Immature natural killer cell (primary cell): ENCODE results near the gene TAMM41. TPM values are rescaled to one million over a fixed set of nuclear protein-coding genes. Genes with fewer than 3 reads are reported as not detected.

ENCODE experiments used
- DNase-seq, 3 donors: peaks; one replicate each; pipeline ENCODE4 v3.0.0; 2022; ENCODE audit warnings: mixed read lengths in 1 of 3
- H3K27ac Mint-ChIP-seq, 6 donors: one replicate each; pipeline ENCODE4 v1.8.0; 2020; ENCODE audit warnings: mixed read lengths in 6 of 6, mild to moderate bottlenecking in 5 of 6, inconsistent platforms in 4 of 6, moderate library complexity in 3 of 6
- H3K27me3 Mint-ChIP-seq, 3 donors: one replicate each; pipeline ENCODE4 v1.8.0; 2020 to 2021; ENCODE audit warnings: low read depth in 3 of 3, mild to moderate bottlenecking in 3 of 3, mixed read lengths in 3 of 3, moderate library complexity in 3 of 3, inconsistent platforms in 1 of 3
- H3K36me3 Mint-ChIP-seq, 3 donors: one replicate each; pipeline ENCODE4 v1.8.0; 2020; ENCODE audit warnings: mixed read lengths in 3 of 3, inconsistent platforms in 2 of 3, mild to moderate bottlenecking in 2 of 3
- H3K4me1 Mint-ChIP-seq, 2 donors: one replicate each; pipeline ENCODE4 v1.8.0; 2020; ENCODE audit warnings: inconsistent platforms in 2 of 2, mild to moderate bottlenecking in 2 of 2, mixed read lengths in 2 of 2, moderate library complexity in 1 of 2
- H3K4me3 Mint-ChIP-seq, 5 donors: one replicate each; pipeline ENCODE4 v1.8.0; 2020; ENCODE audit warnings: mild to moderate bottlenecking in 5 of 5, mixed read lengths in 5 of 5, inconsistent platforms in 3 of 5, moderate library complexity in 3 of 5
- H3K9me3 Mint-ChIP-seq, 6 donors: one replicate each; pipeline ENCODE4 v1.8.0; 2020; ENCODE audit warnings: mild to moderate bottlenecking in 6 of 6, mixed read lengths in 6 of 6, inconsistent platforms in 4 of 6, moderate library complexity in 3 of 6
- polyA plus RNA-seq, 3 donors: library from polyadenylated mRNA; unstranded; fragments of 300-500 nt; fragmentation: Illumina TruSeq; gene quantifications; one replicate each; pipeline ENCODE4 v1.2.3, GENCODE V29; 2021

Gene TAMM41
- polyA plus RNA-seq, 3 donors from 2014 or later: 6.7 to 21.7 (median 16.3) TPM

- Mint-ChIP-seq H3K4me3 (no peak overlapping the region), H3K9me3 (no peaks in the 10 kb centered on the region), H3K36me3 (peaks cover 20 to 48% (median 20%) of the 10 kb centered on the region in 3 donors), H3K27me3 (no peaks in the 10 kb centered on the region), H3K4me1 (peaks cover 0 to 6% of the 10 kb centered on the region in 2 donors), H3K27ac (no peak overlapping the region)
- DNase-seq: no peak
These were observed 13.4 kb downstream of the TAMM41 start for GRCh38 chr3:11832981-11833905.

GRCh38 chr3:11829416-11829815, 17.3 kb downstream of the TAMM41 start:
- DNase-seq: no peak
- peaks cover 31 to 68% (median 42%) of the 10 kb centered on the region in 3 donors for H3K36me3 Mint-ChIP-seq
- H3K4me1 Mint-ChIP-seq: no peaks in the 10 kb centered on the region
- no peak overlapping the region for H3K4me3 Mint-ChIP-seq
- H3K27me3 Mint-ChIP-seq: no peaks in the 10 kb centered on the region
- H3K27ac Mint-ChIP-seq: no peak overlapping the region
- H3K9me3 Mint-ChIP-seq: no peaks in the 10 kb centered on the region

GRCh38 chr3:11826628-11827265, 19.9 kb downstream of the TAMM41 start:
- Mint-ChIP-seq H3K4me3 (no peak overlapping the region), H3K36me3 (peaks cover 32 to 59% (median 42%) of the 10 kb centered on the region in 3 donors), H3K27ac (no peak overlapping the region), H3K27me3 (no peaks in the 10 kb centered on the region), H3K9me3 (no peaks in the 10 kb centered on the region), H3K4me1 (no peaks in the 10 kb centered on the region)
- DNase-seq: no peak

- H3K4me3 Mint-ChIP-seq: no peak overlapping the region
- H3K27ac Mint-ChIP-seq: no peak overlapping the region
- DNase-seq: no peak
- no peaks in the 10 kb centered on the region for H3K4me1 Mint-ChIP-seq
- peaks cover 29 to 54% (median 45%) of the 10 kb centered on the region in 3 donors for H3K36me3 Mint-ChIP-seq
- no peaks in the 10 kb centered on the region for H3K9me3 Mint-ChIP-seq
- no peaks in the 10 kb centered on the region for H3K27me3 Mint-ChIP-seq
These were observed 21.4 kb downstream of the TAMM41 start for GRCh38 chr3:11825301-11825700.

- no peak for DNase-seq
- Mint-ChIP-seq H3K27me3 (no peaks in the 10 kb centered on the region), H3K27ac (no peak overlapping the region), H3K9me3 (no peaks in the 10 kb centered on the region), H3K4me1 (no peaks in the 10 kb centered on the region), H3K4me3 (no peak overlapping the region), H3K36me3 (peaks cover 15 to 45% (median 40%) of the 10 kb centered on the region in 3 donors)
These were observed 26.1 kb downstream of the TAMM41 start for GRCh38 chr3:11820531-11821041.

- no peaks in the 10 kb centered on the region for H3K9me3 Mint-ChIP-seq
- peaks cover 22 to 53% (median 42%) of the 10 kb centered on the region in 3 donors for H3K36me3 Mint-ChIP-seq
- H3K27ac Mint-ChIP-seq: no peak overlapping the region
- no peaks in the 10 kb centered on the region for H3K4me1 Mint-ChIP-seq
- H3K27me3 Mint-ChIP-seq: no peaks in the 10 kb centered on the region
- no peak for DNase-seq
- H3K4me3 Mint-ChIP-seq: no peak overlapping the region
These were observed 27.5 kb downstream of the TAMM41 start for GRCh38 chr3:11819146-11819689.

- Mint-ChIP-seq H3K27me3 (no peaks in the 10 kb centered on the region), H3K27ac (no peak overlapping the region), H3K4me3 (no peak overlapping the region), H3K9me3 (no peaks in the 10 kb centered on the region), H3K4me1 (no peaks in the 10 kb centered on the region), H3K36me3 (peaks cover 23 to 57% (median 46%) of the 10 kb centered on the region in 3 donors)
- DNase-seq: no peak
These were observed 28.7 kb downstream of the TAMM41 start for GRCh38 chr3:11818033-11818432.

- no peaks in the 10 kb centered on the region for H3K9me3 Mint-ChIP-seq
- H3K4me3 Mint-ChIP-seq: no peak overlapping the region
- H3K36me3 Mint-ChIP-seq: peaks cover 21 to 47% (median 39%) of the 10 kb centered on the region in 3 donors
- no peaks in the 10 kb centered on the region for H3K27me3 Mint-ChIP-seq
- no peaks in the 10 kb centered on the region for H3K4me1 Mint-ChIP-seq
- peak overlapping the region in 1 of 6 donors; percentile 42 for H3K27ac Mint-ChIP-seq
- no peak for DNase-seq
These were observed 31.6 kb downstream of the TAMM41 start for GRCh38 chr3:11815111-11815510.

GRCh38 chr3:11814663-11815062, 32.0 kb downstream of the TAMM41 start:
- H3K36me3 Mint-ChIP-seq: peaks cover 20 to 44% (median 38%) of the 10 kb centered on the region in 3 donors
- H3K4me1 Mint-ChIP-seq: no peaks in the 10 kb centered on the region
- DNase-seq: no peak
- H3K27ac Mint-ChIP-seq: no peak overlapping the region
- no peaks in the 10 kb centered on the region for H3K9me3 Mint-ChIP-seq
- no peak overlapping the region for H3K4me3 Mint-ChIP-seq
- H3K27me3 Mint-ChIP-seq: no peaks in the 10 kb centered on the region

- no peak overlapping the region for H3K4me3 Mint-ChIP-seq
- H3K36me3 Mint-ChIP-seq: peaks cover 43 to 56% (median 45%) of the 10 kb centered on the region in 3 donors
- H3K9me3 Mint-ChIP-seq: no peaks in the 10 kb centered on the region
These were observed 36.4 kb downstream of the TAMM41 start for GRCh38 chr3:11810276-11810675.

GRCh38 chr3:11808231-11808630, 38.5 kb downstream of the TAMM41 start:
- H3K9me3 Mint-ChIP-seq: no peaks in the 10 kb centered on the region
- DNase-seq: no peak
- no peaks in the 10 kb centered on the region for H3K4me1 Mint-ChIP-seq
- H3K27ac Mint-ChIP-seq: no peak overlapping the region
- H3K36me3 Mint-ChIP-seq: peaks cover 31 to 51% (median 44%) of the 10 kb centered on the region in 3 donors
- H3K4me3 Mint-ChIP-seq: no peak overlapping the region
- no peaks in the 10 kb centered on the region for H3K27me3 Mint-ChIP-seq

More at GRCh38 chr3:11810276-11810675, 36.4 kb downstream of the TAMM41 start:
- Mint-ChIP-seq H3K4me1 (no peaks in the 10 kb centered on the region), H3K27ac (no peak overlapping the region), H3K27me3 (no peaks in the 10 kb centered on the region)
- no peak for DNase-seq

GRCh38 chr3:11807686-11808085, 39.0 kb downstream of the TAMM41 start:
- Mint-ChIP-seq H3K27ac (no peak overlapping the region), H3K4me3 (no peak overlapping the region), H3K27me3 (no peaks in the 10 kb centered on the region), H3K9me3 (no peaks in the 10 kb centered on the region), H3K4me1 (no peaks in the 10 kb centered on the region), H3K36me3 (peaks cover 33 to 52% (median 45%) of the 10 kb centered on the region in 3 donors)
- DNase-seq: no peak

GRCh38 chr3:11805716-11806115, 41.0 kb downstream of the TAMM41 start:
- Mint-ChIP-seq H3K27me3 (no peaks in the 10 kb centered on the region), H3K36me3 (peaks cover 49 to 64% (median 61%) of the 10 kb centered on the region in 3 donors), H3K9me3 (peaks cover 0 to 2% (median 0%) of the 10 kb centered on the region in 6 donors), H3K4me3 (no peak overlapping the region), H3K4me1 (no peaks in the 10 kb centered on the region), H3K27ac (peak overlapping the region in 1 of 6 donors; percentile 28)
- no peak for DNase-seq
